Neural progenitor cell (in vitro differentiated cells): ENCODE results near the gene MED13L.

Source experiments
- EZH2 ChIP-seq: fragments of 200-600 bp; sonication (generic); IDR thresholded peaks from 2 replicates; pipeline ENCODE4 v1.6.1; 2017; ENCODE audit warnings: antibody characterized with exemption, mild to moderate bottlenecking, moderate library complexity
- EZH2phosphoT487 ChIP-seq: fragments of 200-600 bp; sonication (generic); IDR thresholded peaks from 2 replicates; pipeline ENCODE4 v1.6.1; 2017; ENCODE audit warnings: antibody characterized with exemption
- TF ChIP-seq, protein P1 (sequence below): fragments of 200-600 bp; sonication (generic); IDR thresholded peaks from 2 replicates; pipeline ENCODE4 v1.5.1; 2017; ENCODE audit warnings: antibody characterized with exemption, mild to moderate bottlenecking

DNA sequence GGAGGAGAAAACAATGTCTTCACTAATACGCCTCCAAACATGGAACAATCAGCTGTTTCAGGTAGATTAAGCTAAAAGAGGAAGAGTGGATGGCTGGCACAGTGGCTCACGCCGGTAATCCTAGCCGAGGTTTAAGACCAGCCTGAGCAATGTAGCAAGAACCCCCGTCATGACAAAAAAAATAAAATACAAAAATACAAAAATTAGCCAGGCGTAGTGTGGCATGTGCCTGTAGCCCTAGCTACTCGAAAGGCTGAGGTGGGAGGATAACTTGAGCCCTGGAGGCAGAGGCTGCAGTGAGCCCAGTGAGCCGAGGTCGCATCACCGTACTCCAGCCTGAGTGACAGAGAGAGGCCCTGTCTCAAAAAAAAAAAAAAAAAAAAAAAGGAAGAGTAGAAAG is 1.2 kb upstream of the MED13L start:
- TF ChIP-seq EZH2phosphoT487 (no peak), EZH2 (no peak)
- TF ChIP-seq, protein P1, sequence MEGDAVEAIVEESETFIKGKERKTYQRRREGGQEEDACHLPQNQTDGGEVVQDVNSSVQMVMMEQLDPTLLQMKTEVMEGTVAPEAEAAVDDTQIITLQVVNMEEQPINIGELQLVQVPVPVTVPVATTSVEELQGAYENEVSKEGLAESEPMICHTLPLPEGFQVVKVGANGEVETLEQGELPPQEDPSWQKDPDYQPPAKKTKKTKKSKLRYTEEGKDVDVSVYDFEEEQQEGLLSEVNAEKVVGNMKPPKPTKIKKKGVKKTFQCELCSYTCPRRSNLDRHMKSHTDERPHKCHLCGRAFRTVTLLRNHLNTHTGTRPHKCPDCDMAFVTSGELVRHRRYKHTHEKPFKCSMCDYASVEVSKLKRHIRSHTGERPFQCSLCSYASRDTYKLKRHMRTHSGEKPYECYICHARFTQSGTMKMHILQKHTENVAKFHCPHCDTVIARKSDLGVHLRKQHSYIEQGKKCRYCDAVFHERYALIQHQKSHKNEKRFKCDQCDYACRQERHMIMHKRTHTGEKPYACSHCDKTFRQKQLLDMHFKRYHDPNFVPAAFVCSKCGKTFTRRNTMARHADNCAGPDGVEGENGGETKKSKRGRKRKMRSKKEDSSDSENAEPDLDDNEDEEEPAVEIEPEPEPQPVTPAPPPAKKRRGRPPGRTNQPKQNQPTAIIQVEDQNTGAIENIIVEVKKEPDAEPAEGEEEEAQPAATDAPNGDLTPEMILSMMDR = no peak
